ENCODE results near the gene COCH. TPM values are rescaled to one million over a fixed set of nuclear protein-coding genes. Genes with fewer than 3 reads are reported as not detected.
A peak's percentile ranks its signal among the peaks of the same experiment; 100 is the strongest.

Gene COCH
- polyA plus RNA-seq, 1 experiment, result 0.19 TPM

GRCh38 chr14:30874999-30875787 lies 834 bp downstream of the COCH start:
- POLR2A ChIA-PET, result no interaction called here
- TF ChIP-seq CTCF (IDR thresholded peaks at IDR 0.05; ENCODE audit: low read depth, low read length), result no peak
- Histone ChIP-seq H3K27me3 (ENCODE audit: control insufficient read depth, insufficient read depth, low read length) (peaks cover 50% of the 10 kb centered on the region), H3K4me3 (ENCODE audit: low read depth, low read length) (peak overlapping the region; percentile 50), H3K27ac (ENCODE audit: low read depth, low read length) (no peak overlapping the region), H3K9me3 (ENCODE audit: control insufficient read depth, insufficient read depth, low read length) (peaks cover 4% of the 10 kb centered on the region; the same call in 1 of the 2 replicates)
- CTCF ChIA-PET, result interaction anchor here (0.5 kb wide), 1 partner anchor 272 kb away, joined by 5 read pairs; no protein-coding TSS in a partner anchor
- no peak for DNase-seq (ENCODE audit: low read depth, low spot score)

GRCh38 chr14:30875788-30876053 lies 1.4 kb downstream of the COCH start:
- no peak overlapping the region for H3K4me3 ChIP-seq (ENCODE audit: low read depth, low read length)
- peaks cover 4% of the 10 kb centered on the region; the same call in 1 of the 2 replicates for H3K9me3 ChIP-seq (ENCODE audit: control insufficient read depth, insufficient read depth, low read length)
- ChIA-PET POLR2A (no interaction called here), CTCF (no interaction called here)
- H3K27ac ChIP-seq (ENCODE audit: low read depth, low read length), result no peak overlapping the region
- TF ChIP-seq CTCF (IDR thresholded peaks at IDR 0.05; ENCODE audit: low read depth, low read length), result no peak
- no peak for DNase-seq (ENCODE audit: low read depth, low spot score)
- peaks cover 50% of the 10 kb centered on the region for H3K27me3 ChIP-seq (ENCODE audit: control insufficient read depth, insufficient read depth, low read length)

DNA sequence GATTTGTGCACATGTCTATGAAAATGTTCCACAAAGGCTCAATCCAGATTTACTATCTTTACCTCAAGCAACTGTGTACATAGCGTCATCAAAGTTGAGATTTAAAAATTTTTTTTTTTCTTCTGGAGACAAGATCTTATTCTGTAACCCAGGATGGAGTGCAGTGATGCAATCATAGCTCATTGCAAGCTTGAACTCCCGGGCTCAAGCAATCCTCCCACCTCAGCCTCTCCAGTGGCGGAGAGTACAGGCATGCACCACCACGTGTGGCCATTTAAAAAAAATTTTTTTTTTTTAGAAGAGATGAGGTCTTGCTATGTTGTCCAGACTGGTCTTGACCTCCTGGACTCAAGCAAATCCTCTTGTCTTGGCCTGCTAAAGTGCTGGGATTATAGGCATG lies 2.3 kb downstream of the COCH start:
- ChIA-PET CTCF (no interaction called here), POLR2A (no interaction called here)
- no peak overlapping the region for H3K4me3 ChIP-seq (ENCODE audit: low read depth, low read length)
- H3K27ac ChIP-seq (ENCODE audit: low read depth, low read length), result no peak overlapping the region
- peaks cover 4% of the 10 kb centered on the region; the same call in 1 of the 2 replicates for H3K9me3 ChIP-seq (ENCODE audit: control insufficient read depth, insufficient read depth, low read length)
- no peak for DNase-seq (ENCODE audit: low read depth, low spot score)
- TF ChIP-seq CTCF (IDR thresholded peaks at IDR 0.05; ENCODE audit: low read depth, low read length), result no peak
- peaks cover 45% of the 10 kb centered on the region for H3K27me3 ChIP-seq (ENCODE audit: control insufficient read depth, insufficient read depth, low read length)

DNA sequence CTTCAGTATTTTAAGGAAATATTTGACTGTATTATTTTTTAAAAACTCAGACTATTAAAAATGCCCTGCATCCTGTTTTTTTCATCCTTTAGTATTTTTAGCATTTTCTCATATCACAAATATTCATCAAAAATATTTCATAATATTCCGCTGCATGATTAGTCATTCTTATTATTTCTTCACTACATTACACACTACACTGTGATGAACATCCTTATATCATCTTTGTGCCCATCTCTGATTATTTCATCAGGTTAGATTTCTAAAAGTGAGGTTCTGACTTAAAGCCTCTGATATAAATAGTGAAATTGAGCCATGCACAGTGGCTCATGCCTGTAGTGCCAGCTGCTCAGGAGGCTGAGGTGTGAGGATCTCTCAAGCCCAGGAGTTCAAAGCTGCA lies 8.1 kb downstream of the COCH start:
- DNase-seq (ENCODE audit: low read depth, low spot score), result no peak
- CTCF ChIA-PET, result no interaction called here
- H3K4me3 ChIP-seq (ENCODE audit: low read depth, low read length), result no peak overlapping the region

More for the DNA sequence above, 8.1 kb downstream of the COCH start:
- H3K9me3 ChIP-seq (ENCODE audit: control insufficient read depth, insufficient read depth, low read length), result no peaks in the 10 kb centered on the region
- H3K27me3 ChIP-seq (ENCODE audit: control insufficient read depth, insufficient read depth, low read length), result peaks cover 1% of the 10 kb centered on the region
- POLR2A ChIA-PET, result no interaction called here
- TF ChIP-seq CTCF (IDR thresholded peaks at IDR 0.05; ENCODE audit: low read depth, low read length), result no peak
- H3K27ac ChIP-seq (ENCODE audit: low read depth, low read length), result no peak overlapping the region

Measured in AG04450 (cell line).